ENCODE measurements around the gene RYR1. TPM values are rescaled to one million over a fixed set of nuclear protein-coding genes. Genes with fewer than 3 reads are reported as not detected.
"Not testable (repeated sequence)": the region's sequence is repeated elsewhere in the genome, so short reads cannot be mapped to it uniquely, and the experiment has no call there.

The RYR1 gene
- total and polyA plus RNA-seq, 2 of the 8 experiments (the other 6 are each of a cell fraction or from before 2014, with no cell fraction given), result 5.8 to 11.8 TPM

DNA sequence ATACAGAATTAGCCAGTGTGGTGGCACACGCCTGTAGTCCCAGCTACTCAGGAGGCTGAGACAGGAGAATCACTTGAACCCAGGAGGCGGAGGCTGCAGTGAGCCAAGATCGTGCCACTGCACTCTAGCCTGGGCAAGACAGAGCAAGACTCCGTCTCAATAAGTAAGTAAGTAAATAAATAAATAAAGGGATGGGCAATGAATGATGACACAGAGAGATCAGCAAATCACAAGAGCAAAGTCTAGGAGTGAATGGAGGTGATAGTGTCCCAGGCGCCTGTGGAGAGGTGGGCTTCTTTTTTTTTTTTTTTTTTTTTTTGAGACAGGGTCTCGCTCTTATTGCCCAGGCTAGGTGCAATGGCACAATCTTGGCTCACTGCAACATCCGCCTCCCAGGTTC lies 125.4 kb downstream of the RYR1 start:
- H2BK12ac ChIP-seq (ENCODE audit: low read depth, low read length); H3K4ac ChIP-seq (replicated peaks; ENCODE audit: insufficient read length, low read depth, low read length); H3K56ac ChIP-seq (replicated peaks; ENCODE audit: insufficient read length, low read depth, low read length); H2BK15ac ChIP-seq (ENCODE audit: low read length); H3K27me3 ChIP-seq (replicated peaks in 1 of 4; ENCODE audit: control insufficient read depth in 3 of 4, extremely low read depth in 1 of 4, insufficient read depth in 3 of 4, low read length in 3 of 4); DNase-seq (ENCODE audit: low read depth in 1 of 2, low spot score in 2 of 2); H3K9me3 ChIP-seq (ENCODE audit: insufficient read depth in 2 of 2, low read depth in 1 of 2, low read length in 1 of 2); H3K27ac ChIP-seq (ENCODE audit: low read depth, low read length); H3K36me3 ChIP-seq (ENCODE audit: control insufficient read depth in 2 of 4, insufficient read depth in 4 of 4, low read length in 3 of 4); H4K5ac ChIP-seq (ENCODE audit: insufficient read length, low read depth, low read length); H3K4me3 ChIP-seq (ENCODE audit: extremely low read depth in 1 of 4, insufficient read depth in 2 of 4, low read depth in 3 of 4, low read length in 4 of 4); FAIRE-seq; H3K23ac ChIP-seq (ENCODE audit: insufficient read length); H3K14ac ChIP-seq (ENCODE audit: insufficient read length); H2BK120ac ChIP-seq (replicated peaks; ENCODE audit: low read depth, low read length); H3K18ac ChIP-seq (ENCODE audit: extremely low read depth, low read length); H3K9ac ChIP-seq (replicated peaks in 1 of 4; ENCODE audit: extremely low read depth in 1 of 4, low read depth in 3 of 4, low read length in 3 of 4); POLR2A ChIA-PET (ENCODE audit: partially characterized antibody); H4K8ac ChIP-seq (ENCODE audit: extremely low read depth, insufficient read depth, low read length); H4K20me1 ChIP-seq (replicated peaks in 1 of 2; ENCODE audit: control insufficient read depth in 1 of 2, insufficient read depth in 2 of 2, low read length in 2 of 2); CTCF ChIA-PET (ENCODE audit: partially characterized antibody); H3K79me2 ChIP-seq (ENCODE audit: control insufficient read depth in 1 of 2, insufficient read depth in 2 of 2, low read length in 2 of 2); H3K4me2 ChIP-seq (ENCODE audit: insufficient read depth in 1 of 2, low read depth in 2 of 2, low read length in 2 of 2); H2AFZ ChIP-seq (ENCODE audit: low read length); H2BK5ac ChIP-seq (ENCODE audit: low read depth, low read length); H3K23me2 ChIP-seq (ENCODE audit: low read depth, low read length); H2BK20ac ChIP-seq (ENCODE audit: low read length); H3K4me1 ChIP-seq (replicated peaks in 1 of 4; ENCODE audit: control insufficient read depth in 3 of 4, insufficient read depth in 4 of 4, low read length in 3 of 4); H2AK5ac ChIP-seq (ENCODE audit: low read depth, low read length); H4K91ac ChIP-seq (replicated peaks; ENCODE audit: insufficient read length, low read length); H3K79me1 ChIP-seq (ENCODE audit: low read depth, low read length): not testable (repeated sequence)
- 94% methylated on average over 5 of the region's 7 CpGs; no CpG with 5 or more reads in 1 of the 2 experiments for WGBS, 2 experiments (ENCODE audit: extremely low coverage in 1 of 2, insufficient coverage in 1 of 2, insufficient read length in 1 of 2, insufficient replicate concordance in 2 of 2, low coverage in 1 of 2, low lambda C conversion rate in 2 of 2, missing lambda C conversion rate in 1 of 2)
